Measurements from ENCODE around the gene KRTAP5-10. TPM values are rescaled to one million over a fixed set of nuclear protein-coding genes. Genes with fewer than 3 reads are reported as not detected.
A peak's percentile ranks its signal among the peaks of the same experiment; 100 is the strongest.
"Not testable (repeated sequence)": the region's sequence is repeated elsewhere in the genome, so short reads cannot be mapped to it uniquely, and the experiment has no call there.

The KRTAP5-10 gene
- total and polyA plus RNA-seq, 3 donors from 2014 or later = 0.28 TPM; not detected in 2

DNA sequence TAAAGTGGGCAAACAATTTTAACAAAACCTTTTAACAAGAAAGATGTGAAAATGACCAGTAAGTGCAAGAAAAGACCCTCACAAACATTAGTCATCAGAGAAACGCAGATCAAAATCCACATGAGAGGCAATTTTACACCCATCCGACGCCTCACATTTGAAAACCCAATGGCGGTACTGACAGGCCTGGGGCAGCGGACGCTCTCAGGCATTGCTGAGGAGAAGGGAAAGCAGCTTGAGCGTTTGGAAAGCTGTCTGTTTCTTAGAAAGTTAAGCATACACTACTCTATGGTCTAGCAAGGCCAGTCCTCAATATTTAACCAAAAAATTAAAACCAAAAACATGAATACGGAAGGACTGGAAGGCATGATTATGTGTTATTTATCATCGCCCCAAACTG lies 29.5 kb upstream of the KRTAP5-10 start:
- no peaks in the 10 kb centered on the region for H3K36me3 ChIP-seq (ENCODE audit: low read depth, missing control alignments)
- no peak overlapping the region for H3K4me3 ChIP-seq
- no peaks in the 10 kb centered on the region for H3K9me3 ChIP-seq
- peaks cover 6% of the 10 kb centered on the region for H3K4me1 ChIP-seq
- 86 to 93% methylated on average over 9 of the region's 9 CpGs for WGBS, 2 donors
- intact Hi-C loops (cut with DNase I; ENCODE audit: low total_unique reads) = no loop called here
- H3K27ac ChIP-seq = no peak overlapping the region
- no peak for TF ChIP-seq POLR2A (IDR thresholded peaks at IDR 0.05)
- TF ChIP-seq, protein P1, sequence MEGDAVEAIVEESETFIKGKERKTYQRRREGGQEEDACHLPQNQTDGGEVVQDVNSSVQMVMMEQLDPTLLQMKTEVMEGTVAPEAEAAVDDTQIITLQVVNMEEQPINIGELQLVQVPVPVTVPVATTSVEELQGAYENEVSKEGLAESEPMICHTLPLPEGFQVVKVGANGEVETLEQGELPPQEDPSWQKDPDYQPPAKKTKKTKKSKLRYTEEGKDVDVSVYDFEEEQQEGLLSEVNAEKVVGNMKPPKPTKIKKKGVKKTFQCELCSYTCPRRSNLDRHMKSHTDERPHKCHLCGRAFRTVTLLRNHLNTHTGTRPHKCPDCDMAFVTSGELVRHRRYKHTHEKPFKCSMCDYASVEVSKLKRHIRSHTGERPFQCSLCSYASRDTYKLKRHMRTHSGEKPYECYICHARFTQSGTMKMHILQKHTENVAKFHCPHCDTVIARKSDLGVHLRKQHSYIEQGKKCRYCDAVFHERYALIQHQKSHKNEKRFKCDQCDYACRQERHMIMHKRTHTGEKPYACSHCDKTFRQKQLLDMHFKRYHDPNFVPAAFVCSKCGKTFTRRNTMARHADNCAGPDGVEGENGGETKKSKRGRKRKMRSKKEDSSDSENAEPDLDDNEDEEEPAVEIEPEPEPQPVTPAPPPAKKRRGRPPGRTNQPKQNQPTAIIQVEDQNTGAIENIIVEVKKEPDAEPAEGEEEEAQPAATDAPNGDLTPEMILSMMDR (IDR thresholded peaks at IDR 0.05) = no peak
- H3K27me3 ChIP-seq = no peaks in the 10 kb centered on the region
- DNase-seq = no peak

DNA sequence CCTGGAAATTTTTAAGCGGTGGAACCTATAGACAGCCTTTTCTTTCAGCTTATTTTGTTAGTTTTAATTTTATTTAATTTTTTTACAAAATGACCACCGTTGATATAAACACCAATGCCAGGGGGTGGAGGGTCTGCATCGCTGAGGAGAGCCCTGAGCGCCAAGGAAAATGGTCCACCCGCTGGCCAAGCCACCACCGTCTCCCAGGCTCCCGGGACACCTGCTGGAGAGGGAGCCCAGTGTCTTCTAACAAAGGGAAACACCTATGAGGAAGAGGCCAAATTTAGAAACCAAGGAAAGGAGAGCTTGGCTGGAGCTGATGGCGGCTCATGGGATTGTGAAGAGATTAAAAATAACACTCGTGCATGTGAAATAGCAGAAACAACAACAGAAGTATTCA lies 27.8 kb upstream of the KRTAP5-10 start:
- H3K4me3 ChIP-seq = no peak overlapping the region
- H3K27me3 ChIP-seq = no peaks in the 10 kb centered on the region
- no peaks in the 10 kb centered on the region for H3K9me3 ChIP-seq
- intact Hi-C loops (cut with DNase I; ENCODE audit: low total_unique reads) = no loop called here
- DNase-seq = no peak
- H3K4me1 ChIP-seq = peaks cover 6% of the 10 kb centered on the region
- TF ChIP-seq, protein P1 (IDR thresholded peaks at IDR 0.05) = no peak
- no peak for TF ChIP-seq POLR2A (IDR thresholded peaks at IDR 0.05)
- 82 to 85% methylated on average over 9 of the region's 9 CpGs for WGBS, 2 donors
- H3K27ac ChIP-seq = no peak overlapping the region
- H3K36me3 ChIP-seq (ENCODE audit: low read depth, missing control alignments) = no peaks in the 10 kb centered on the region

DNA sequence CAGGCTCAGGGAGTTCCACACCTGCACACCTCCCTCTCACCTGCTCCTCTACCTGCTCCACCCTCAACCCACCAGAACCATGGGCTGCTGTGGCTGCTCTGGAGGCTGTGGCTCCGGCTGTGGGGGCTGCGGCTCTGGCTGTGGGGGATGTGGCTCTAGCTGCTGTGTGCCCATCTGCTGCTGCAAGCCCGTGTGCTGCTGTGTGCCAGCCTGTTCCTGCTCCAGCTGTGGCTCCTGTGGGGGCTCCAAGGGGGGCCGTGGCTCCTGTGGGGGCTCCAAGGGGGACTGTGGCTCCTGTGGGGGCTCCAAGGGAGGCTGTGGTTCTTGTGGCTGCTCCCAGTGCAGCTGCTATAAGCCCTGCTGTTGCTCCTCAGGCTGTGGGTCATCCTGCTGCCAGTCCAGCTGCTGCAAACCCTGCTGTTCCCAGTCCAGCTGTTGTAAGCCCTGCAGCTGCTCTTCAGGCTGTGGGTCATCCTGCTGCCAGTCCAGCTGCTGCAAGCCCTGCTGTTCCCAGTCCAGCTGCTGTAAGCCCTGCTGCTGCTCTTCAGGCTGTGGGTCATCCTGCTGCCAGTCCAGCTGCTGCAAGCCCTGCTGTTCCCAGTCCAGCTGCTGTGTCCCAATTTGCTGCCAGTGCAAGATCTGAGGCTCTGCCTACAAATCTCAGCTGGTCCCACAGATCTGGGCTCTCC lies 27.2 kb upstream of the KRTAP5-10 start, which contains the start of gene KRTAP5-8:
Gene KRTAP5-8 (plus strand): TSS at position 49 of the 689 bp plus-strand sequence. CDS start 31 bp downstream, at position 80.
- H3K4me3 ChIP-seq; intact Hi-C loops (cut with DNase I; ENCODE audit: low total_unique reads); H3K36me3 ChIP-seq (ENCODE audit: low read depth, missing control alignments); H3K4me1 ChIP-seq; H3K27me3 ChIP-seq; H3K9me3 ChIP-seq: not testable (repeated sequence)
- 30% methylated on average over 3 of the region's 4 CpGs; no CpG with 5 or more reads in 1 of the 2 donors for WGBS, 2 donors
- H3K27ac ChIP-seq = peak within 1 kb of the TSS in 1 of 2 donors; percentile 45
- peak; percentile 56 for DNase-seq

DNA sequence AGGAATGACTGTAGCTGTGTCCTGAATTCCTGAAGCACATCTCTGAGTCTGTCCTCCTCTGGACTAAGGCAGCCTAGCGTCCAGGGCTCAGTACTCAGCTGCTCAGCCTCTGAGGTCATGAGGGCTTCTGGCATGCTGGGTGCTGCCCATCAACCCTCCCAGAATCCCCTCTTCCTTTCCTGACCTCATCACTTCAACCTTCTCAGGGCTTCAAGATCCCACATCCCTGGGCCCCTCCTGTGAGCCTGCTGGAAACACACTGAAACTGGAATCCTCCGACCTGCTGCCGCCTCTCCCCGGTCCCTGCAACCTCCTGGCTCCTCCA lies 26.7 kb upstream of the KRTAP5-10 start:
- no peaks in the 10 kb centered on the region for H3K27me3 ChIP-seq
- TF ChIP-seq, protein P1 (IDR thresholded peaks at IDR 0.05) = no peak
- TF ChIP-seq POLR2A (IDR thresholded peaks at IDR 0.05) = no peak
- peaks cover 6% of the 10 kb centered on the region for H3K4me1 ChIP-seq
- 56 to 74% methylated on average over 4 of the region's 4 CpGs for WGBS, 2 donors
- H3K36me3 ChIP-seq (ENCODE audit: low read depth, missing control alignments) = no peaks in the 10 kb centered on the region
- intact Hi-C loops (cut with DNase I; ENCODE audit: low total_unique reads) = no loop called here
- DNase-seq = peak; percentile 43
- no peak overlapping the region for H3K4me3 ChIP-seq
- H3K9me3 ChIP-seq = no peaks in the 10 kb centered on the region
- peak overlapping the region in 1 of 2 donors; percentile 45 for H3K27ac ChIP-seq

DNA sequence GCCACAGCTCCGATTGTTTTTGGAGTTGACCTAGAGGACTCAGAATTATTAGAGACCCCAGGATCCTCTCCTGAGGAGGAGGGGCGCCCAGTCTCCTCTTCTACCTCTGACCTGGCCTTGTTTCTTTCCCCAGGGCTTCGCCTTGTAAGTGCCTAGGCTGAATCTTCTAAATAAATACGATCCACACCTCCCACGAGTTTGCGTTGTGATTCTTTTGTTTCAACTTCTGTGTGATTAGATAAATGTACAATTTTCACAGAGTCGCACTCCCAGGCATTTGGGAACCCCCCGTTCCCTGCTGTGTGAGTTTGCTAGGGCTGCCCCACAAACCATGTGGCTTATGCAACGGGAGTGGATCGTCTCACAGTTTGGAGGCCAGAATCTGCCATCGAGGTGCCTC lies 26.3 kb upstream of the KRTAP5-10 start:
- H3K27me3 ChIP-seq = no peaks in the 10 kb centered on the region
- TF ChIP-seq POLR2A (IDR thresholded peaks at IDR 0.05) = no peak
- TF ChIP-seq, protein P1 (IDR thresholded peaks at IDR 0.05) = no peak
- peak overlapping the region; percentile 45 to 55 for H3K27ac ChIP-seq
- H3K9me3 ChIP-seq = no peaks in the 10 kb centered on the region
- intact Hi-C loops (cut with DNase I; ENCODE audit: low total_unique reads) = no loop called here
- no peaks in the 10 kb centered on the region for H3K36me3 ChIP-seq (ENCODE audit: low read depth, missing control alignments)
- H3K4me3 ChIP-seq = no peak overlapping the region
- DNase-seq = peak; percentile 84
- WGBS, 2 donors = 51 to 67% methylated on average over 11 of the region's 11 CpGs
- peaks cover 6% of the 10 kb centered on the region for H3K4me1 ChIP-seq

DNA sequence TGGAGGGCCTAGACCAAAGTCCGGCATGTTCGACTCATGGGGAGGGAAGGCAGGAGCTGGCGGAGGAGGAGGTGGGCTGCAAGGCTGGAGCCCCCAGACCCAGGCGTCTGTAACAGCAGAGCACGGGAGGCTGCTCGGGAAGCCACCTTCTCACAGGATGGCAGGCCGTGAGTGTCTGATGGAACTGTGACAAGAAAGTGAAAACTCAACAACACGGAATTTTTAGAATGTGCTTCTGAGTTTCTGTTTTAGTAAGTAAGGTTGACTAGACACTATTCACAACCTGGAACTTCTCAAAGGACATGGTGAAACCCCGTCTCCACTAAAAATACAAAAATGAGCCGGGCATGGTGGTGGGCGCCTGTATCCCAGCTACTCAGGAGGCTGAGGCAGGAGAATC lies 25.4 kb upstream of the KRTAP5-10 start:
- H3K27me3 ChIP-seq; H3K4me1 ChIP-seq; H3K36me3 ChIP-seq (ENCODE audit: low read depth, missing control alignments); intact Hi-C loops (cut with DNase I; ENCODE audit: low total_unique reads); DNase-seq; H3K9me3 ChIP-seq; H3K4me3 ChIP-seq: not testable (repeated sequence)
- WGBS, 2 donors = 89 to 90% methylated on average over 8 to 11 of the region's 11 CpGs
- H3K27ac ChIP-seq = peak overlapping the region; percentile 45 to 55

DNA sequence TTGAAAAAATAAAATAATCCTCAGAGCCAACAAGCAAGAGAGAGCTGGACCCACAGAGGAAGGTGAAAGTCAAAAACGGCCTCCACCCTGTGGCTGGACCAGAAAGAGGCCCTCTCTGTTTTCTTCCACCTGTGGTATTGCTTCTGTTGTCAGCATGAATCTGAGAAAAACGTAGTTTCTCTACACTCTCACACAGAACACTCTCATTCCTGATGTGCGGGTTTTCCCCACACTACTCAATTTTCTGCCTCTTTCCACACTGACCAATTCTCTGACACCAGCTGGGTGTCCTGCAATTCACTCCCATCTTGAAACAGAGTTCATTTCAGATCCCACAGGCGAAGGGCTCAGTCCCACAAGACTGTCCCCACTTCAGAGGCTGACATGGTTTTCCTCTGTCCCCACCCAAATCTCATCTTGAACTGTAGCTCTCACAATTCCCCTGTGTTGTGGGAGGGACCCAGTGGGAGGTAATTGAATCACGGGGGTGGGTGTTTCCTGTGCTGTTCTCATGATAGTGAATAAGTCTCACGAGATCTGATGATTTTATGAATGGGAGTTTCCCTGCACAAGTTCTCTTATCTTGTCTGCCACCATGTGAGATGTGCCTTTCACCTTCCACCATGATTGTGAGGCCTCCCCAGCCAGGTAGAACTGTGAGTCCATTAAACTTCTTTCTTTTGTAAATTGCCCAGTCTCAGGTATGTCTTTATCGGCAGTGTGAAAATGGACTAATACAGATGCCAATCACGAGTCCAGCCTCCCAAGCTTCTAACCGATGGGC lies 24.6 kb upstream of the KRTAP5-10 start:
- WGBS, 2 donors = 86 to 89% methylated on average over 9 of the region's 9 CpGs
- H3K27me3 ChIP-seq; intact Hi-C loops (cut with DNase I; ENCODE audit: low total_unique reads); DNase-seq; H3K4me3 ChIP-seq; H3K36me3 ChIP-seq (ENCODE audit: low read depth, missing control alignments); H3K27ac ChIP-seq; H3K4me1 ChIP-seq; H3K9me3 ChIP-seq: not testable (repeated sequence)

Measured in testis (tissue), 3 donors.